Nephron progenitor cell (in vitro differentiated cells): ENCODE results near the gene ZNF282.

Experiments
- DNase-seq: peaks from one replicate; pipeline ENCODE4 v3.0.0; 2021
- H3K27ac Mint-ChIP-seq: 2 replicates; pipeline ENCODE4 v1.8.0; 2021; ENCODE audit warnings: mild to moderate bottlenecking, moderate library complexity, mixed read lengths
- H3K27me3 Mint-ChIP-seq: 2 replicates; pipeline ENCODE4 v1.8.0; 2021; ENCODE audit warnings: mild to moderate bottlenecking, low read depth, mixed read lengths; ENCODE audit not compliant: poor library complexity
- H3K36me3 Mint-ChIP-seq: 2 replicates; pipeline ENCODE4 v1.8.0; 2021; ENCODE audit warnings: low read depth, mixed read lengths
- H3K4me1 Mint-ChIP-seq: 2 replicates; pipeline ENCODE4 v1.8.0; 2021; ENCODE audit warnings: mixed read lengths
- H3K4me3 Mint-ChIP-seq: 2 replicates; pipeline ENCODE4 v1.8.0; 2021; ENCODE audit warnings: mild to moderate bottlenecking, moderate library complexity, mixed read lengths
- H3K9me3 Mint-ChIP-seq: 2 replicates; pipeline ENCODE4 v1.8.0; 2021; ENCODE audit warnings: mild to moderate bottlenecking, moderate library complexity, mixed read lengths
- TF ChIP-seq, protein P1 (sequence below): fragments of 200-600 bp; sonication (generic); IDR thresholded peaks from 2 replicates; pipeline ENCODE4 v1.5.0; 2021; ENCODE audit warnings: antibody characterized with exemption

The ZNF282 gene

GRCh38 chr7:149184274-149184673, 11.1 kb upstream of the ZNF282 start:
- Mint-ChIP-seq H3K4me3 (no peak overlapping the region), H3K27ac (peak overlapping the region; percentile 58), H3K36me3 (peaks cover 20% of the 10 kb centered on the region), H3K9me3 (no peaks in the 10 kb centered on the region), H3K4me1 (peaks cover 6% of the 10 kb centered on the region), H3K27me3 (peaks cover 6% of the 10 kb centered on the region)
- TF ChIP-seq, protein P1, sequence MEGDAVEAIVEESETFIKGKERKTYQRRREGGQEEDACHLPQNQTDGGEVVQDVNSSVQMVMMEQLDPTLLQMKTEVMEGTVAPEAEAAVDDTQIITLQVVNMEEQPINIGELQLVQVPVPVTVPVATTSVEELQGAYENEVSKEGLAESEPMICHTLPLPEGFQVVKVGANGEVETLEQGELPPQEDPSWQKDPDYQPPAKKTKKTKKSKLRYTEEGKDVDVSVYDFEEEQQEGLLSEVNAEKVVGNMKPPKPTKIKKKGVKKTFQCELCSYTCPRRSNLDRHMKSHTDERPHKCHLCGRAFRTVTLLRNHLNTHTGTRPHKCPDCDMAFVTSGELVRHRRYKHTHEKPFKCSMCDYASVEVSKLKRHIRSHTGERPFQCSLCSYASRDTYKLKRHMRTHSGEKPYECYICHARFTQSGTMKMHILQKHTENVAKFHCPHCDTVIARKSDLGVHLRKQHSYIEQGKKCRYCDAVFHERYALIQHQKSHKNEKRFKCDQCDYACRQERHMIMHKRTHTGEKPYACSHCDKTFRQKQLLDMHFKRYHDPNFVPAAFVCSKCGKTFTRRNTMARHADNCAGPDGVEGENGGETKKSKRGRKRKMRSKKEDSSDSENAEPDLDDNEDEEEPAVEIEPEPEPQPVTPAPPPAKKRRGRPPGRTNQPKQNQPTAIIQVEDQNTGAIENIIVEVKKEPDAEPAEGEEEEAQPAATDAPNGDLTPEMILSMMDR, result no peak
- no peak for DNase-seq

GRCh38 chr7:149188213-149188612, 7.1 kb upstream of the ZNF282 start:
- DNase-seq, result no peak
- Mint-ChIP-seq H3K9me3 (no peaks in the 10 kb centered on the region), H3K36me3 (peaks cover 8% of the 10 kb centered on the region), H3K27ac (peak overlapping the region; percentile 27), H3K4me3 (no peak overlapping the region), H3K4me1 (peaks cover 6% of the 10 kb centered on the region), H3K27me3 (peaks cover 14% of the 10 kb centered on the region)
- TF ChIP-seq, protein P1, result no peak

DNA sequence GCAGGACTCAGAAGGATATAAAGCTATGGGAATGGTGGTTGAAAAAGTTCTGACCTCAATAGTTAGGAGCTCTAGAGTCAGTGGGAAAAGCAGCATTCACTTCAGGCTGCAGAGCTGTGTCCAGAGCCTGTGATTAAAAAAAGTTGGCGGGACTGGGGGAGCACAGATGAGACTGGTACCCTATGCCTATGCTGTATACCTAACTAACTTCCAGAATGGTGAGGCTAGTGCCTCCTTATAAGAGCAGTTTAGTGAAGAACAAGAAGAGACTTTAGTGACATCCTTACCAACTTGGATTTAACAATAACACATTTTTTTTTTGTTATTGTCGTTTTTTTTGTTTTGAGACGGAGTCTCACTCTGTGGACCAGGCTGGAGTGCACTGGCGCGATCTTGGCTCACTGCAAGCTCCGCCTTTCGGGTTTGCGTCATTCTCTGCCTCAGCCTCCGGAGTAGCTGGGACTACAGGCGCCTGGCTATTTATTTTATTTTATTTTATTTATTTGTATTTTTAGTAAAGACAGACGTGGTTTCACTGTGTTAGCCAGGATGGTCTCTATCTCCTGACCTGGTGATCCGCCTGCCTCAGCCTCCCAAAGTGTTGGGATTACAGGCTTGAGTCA, 6.6 kb upstream of the ZNF282 start:
- no peak overlapping the region for H3K27ac Mint-ChIP-seq
- H3K36me3 Mint-ChIP-seq, result peaks cover 5% of the 10 kb centered on the region
- H3K4me1 Mint-ChIP-seq, result peaks cover 6% of the 10 kb centered on the region

GRCh38 chr7:149191851-149192250, 3.5 kb upstream of the ZNF282 start:
- H3K4me3 Mint-ChIP-seq, result no peak overlapping the region
- no peaks in the 10 kb centered on the region for H3K9me3 Mint-ChIP-seq
- H3K27ac Mint-ChIP-seq, result no peak overlapping the region
- no peaks in the 10 kb centered on the region for H3K36me3 Mint-ChIP-seq
- DNase-seq, result no peak
- TF ChIP-seq, protein P1, result no peak
- peaks cover 14% of the 10 kb centered on the region for H3K27me3 Mint-ChIP-seq
- peaks cover 18% of the 10 kb centered on the region for H3K4me1 Mint-ChIP-seq

More for the DNA sequence above, 6.6 kb upstream of the ZNF282 start:
- DNase-seq, result no peak
- H3K4me3 Mint-ChIP-seq, result no peak overlapping the region
- H3K9me3 Mint-ChIP-seq, result no peaks in the 10 kb centered on the region
- peaks cover 14% of the 10 kb centered on the region for H3K27me3 Mint-ChIP-seq
- TF ChIP-seq, protein P1, result no peak

DNA sequence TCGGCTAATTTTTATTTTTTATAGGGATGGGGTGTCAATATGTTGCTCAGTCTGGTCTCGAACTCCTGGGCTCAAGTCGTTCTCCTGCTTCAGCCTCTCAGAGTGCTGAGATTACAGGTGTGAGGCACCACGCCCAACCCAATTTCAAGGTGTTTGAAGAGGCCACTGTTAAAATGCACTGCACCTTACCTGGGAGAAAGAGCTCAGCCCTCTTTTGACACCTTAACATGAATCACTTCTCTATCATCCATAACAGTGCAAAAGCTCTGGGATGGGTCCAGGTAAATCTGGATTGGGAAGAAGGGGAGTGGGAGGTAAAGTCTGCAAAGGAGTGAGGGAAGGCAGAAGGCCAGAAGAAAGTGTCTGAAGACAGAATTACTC, 557 bp upstream of the ZNF282 start:
- Mint-ChIP-seq H3K4me3 (peak overlapping the region; percentile 81), H3K27me3 (peaks cover 5% of the 10 kb centered on the region), H3K36me3 (peaks cover 26% of the 10 kb centered on the region), H3K9me3 (no peaks in the 10 kb centered on the region), H3K4me1 (peaks cover 28% of the 10 kb centered on the region), H3K27ac (no peak overlapping the region)
- TF ChIP-seq, protein P1, result no peak
- no peak for DNase-seq

DNA sequence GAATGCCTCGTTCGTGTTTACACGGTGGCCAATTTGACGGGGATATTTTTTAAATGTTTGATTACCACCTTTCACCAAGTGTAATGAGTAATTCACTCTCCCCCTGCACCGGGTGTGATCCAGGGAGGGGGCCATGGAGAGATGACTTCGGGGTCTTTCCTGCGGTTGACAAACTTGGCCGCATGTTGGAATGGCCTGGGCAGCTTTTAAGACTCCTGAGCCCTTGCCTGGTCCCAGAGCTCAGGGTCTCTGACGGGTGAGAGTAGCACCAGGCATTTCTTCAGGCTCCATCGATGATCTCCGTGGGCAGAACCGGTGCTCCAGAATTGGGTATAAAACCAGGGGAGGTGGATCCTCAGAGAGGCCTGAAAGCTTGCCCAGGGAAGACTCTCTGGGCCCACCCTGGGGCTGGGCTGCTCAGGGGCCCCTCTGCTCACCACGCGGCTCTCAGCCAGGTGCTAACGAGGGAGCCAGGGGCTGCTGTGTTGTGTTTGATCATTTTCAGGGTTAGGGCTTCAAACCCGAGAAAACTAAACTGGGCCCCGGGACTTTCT, 882 bp downstream of the ZNF282 start:
- Mint-ChIP-seq H3K9me3 (peaks cover 4% of the 10 kb centered on the region), H3K27ac (peak overlapping the region; percentile 72), H3K27me3 (no peaks in the 10 kb centered on the region), H3K4me3 (peak overlapping the region; percentile 90), H3K36me3 (peaks cover 40% of the 10 kb centered on the region), H3K4me1 (peaks cover 28% of the 10 kb centered on the region)
- peak; percentile 11 for DNase-seq
- TF ChIP-seq, protein P1, result no peak
